Activated CD4-positive, alpha-beta T cell treated with anti-CD3 and anti-CD28 coated beads, Interleukin-2, amount 10 ng/mL, durations not matched to agents 7 days and 5 days (primary cell): ENCODE measurements around the gene RPL22. TPM values are rescaled to one million over a fixed set of nuclear protein-coding genes. Genes with fewer than 3 reads are reported as not detected.

Experiments used
- CTCF ChIA-PET: fragments of 350-600 bp; sonication (Branson Sonifier 250); formaldehyde crosslinking; loops from one replicate; lab custom pipeline; 2021; ENCODE audit warnings: antibody characterized with exemption; lab: Charles Lee
- POLR2A ChIA-PET: fragments of 350-600 bp; sonication (Branson Sonifier 250); formaldehyde crosslinking; loops from one replicate; lab custom pipeline; 2021; ENCODE audit warnings: antibody characterized with exemption; lab: Charles Lee
- DNase-seq: peaks from one replicate; pipeline ENCODE4 v3.0.0-alpha.2; 2020
- H3K27ac Mint-ChIP-seq: one replicate; pipeline ENCODE4 v1.8.0; 2021; ENCODE audit warnings: mild to moderate bottlenecking, moderate library complexity, mixed read lengths
- H3K27me3 Mint-ChIP-seq: one replicate; pipeline ENCODE4 v1.8.0; 2021; ENCODE audit warnings: mixed read lengths
- H3K36me3 Mint-ChIP-seq: one replicate; pipeline ENCODE4 v1.8.0; 2021; ENCODE audit warnings: low read depth, mixed read lengths
- H3K4me1 Mint-ChIP-seq: one replicate; pipeline ENCODE4 v1.8.0; 2021; ENCODE audit warnings: mixed read lengths
- H3K4me3 Mint-ChIP-seq: one replicate; pipeline ENCODE4 v1.8.0; 2021; ENCODE audit warnings: mild to moderate bottlenecking, moderate library complexity, mixed read lengths
- H3K9me3 Mint-ChIP-seq: one replicate; pipeline ENCODE4 v1.8.0; 2021; ENCODE audit warnings: mixed read lengths
- total RNA-seq, 2 experiments: library from RNA; stranded (reverse); gene quantifications; one replicate each; pipeline ENCODE4 v1.2.3, GENCODE V29; 2021

Gene RPL22
- total RNA-seq, 2 experiments from 2014 or later: 328 to 370 TPM

- Mint-ChIP-seq H3K4me1 (peaks cover 17% of the 10 kb centered on the region), H3K36me3 (no peaks in the 10 kb centered on the region), H3K27me3 (peaks cover 18% of the 10 kb centered on the region), H3K9me3 (no peaks in the 10 kb centered on the region), H3K4me3 (no peak overlapping the region), H3K27ac (no peak overlapping the region)
- DNase-seq: no peak
- CTCF ChIA-PET: interaction anchor here (1.1 to 4.6 kb wide), 2 partner anchors 34 to 38 kb away, joined by 3 to 19 read pairs; no protein-coding TSS in a partner anchor
- POLR2A ChIA-PET: interaction anchor here (0.6 kb wide), 1 partner anchor 25 kb away, joined by 5 read pairs; no protein-coding TSS in a partner anchor
These were observed 8.5 kb upstream of the RPL22 start for GRCh38 chr1:6207921-6208320.

GRCh38 chr1:6207075-6207885, 7.9 kb upstream of the RPL22 start:
- Mint-ChIP-seq H3K36me3 (no peaks in the 10 kb centered on the region), H3K27ac (no peak overlapping the region), H3K4me3 (no peak overlapping the region), H3K9me3 (no peaks in the 10 kb centered on the region), H3K27me3 (peaks cover 18% of the 10 kb centered on the region), H3K4me1 (peaks cover 17% of the 10 kb centered on the region)
- ChIA-PET POLR2A (interaction anchor here (0.6 kb wide), 2 partner anchors 22 to 25 kb away, joined by 3 to 5 read pairs; no protein-coding TSS in a partner anchor), CTCF (interaction anchor here (0.6 to 4.6 kb wide), 5 partner anchors 11 to 242 kb away, joined by 3 to 19 read pairs (median 3); no protein-coding TSS in a partner anchor)
- DNase-seq: no peak

- H3K4me3 Mint-ChIP-seq: peak overlapping the region; percentile 22
- POLR2A ChIA-PET: no interaction called here
- H3K27me3 Mint-ChIP-seq: peaks cover 18% of the 10 kb centered on the region
- no peak overlapping the region for H3K27ac Mint-ChIP-seq
- no peaks in the 10 kb centered on the region for H3K36me3 Mint-ChIP-seq
- DNase-seq: no peak
- no peaks in the 10 kb centered on the region for H3K9me3 Mint-ChIP-seq
- H3K4me1 Mint-ChIP-seq: peaks cover 17% of the 10 kb centered on the region
- CTCF ChIA-PET: interaction anchor here (0.6 to 4.6 kb wide), 5 partner anchors 10 to 243 kb away, joined by 3 to 19 read pairs (median 3); no protein-coding TSS in a partner anchor
These were observed 7.1 kb upstream of the RPL22 start for GRCh38 chr1:6206520-6206855.

- POLR2A ChIA-PET: no interaction called here
- peaks cover 17% of the 10 kb centered on the region for H3K4me1 Mint-ChIP-seq
- CTCF ChIA-PET: interaction anchor here (0.7 to 4.6 kb wide), 5 partner anchors 11 to 97 kb away, joined by 3 to 19 read pairs (median 4); no protein-coding TSS in a partner anchor
- H3K27ac Mint-ChIP-seq: peak within 1 kb of the TSS; percentile 36
- no peaks in the 10 kb centered on the region for H3K36me3 Mint-ChIP-seq
- peaks cover 18% of the 10 kb centered on the region for H3K27me3 Mint-ChIP-seq
- DNase-seq: peak; percentile 49
- H3K9me3 Mint-ChIP-seq: no peaks in the 10 kb centered on the region
- peak within 1 kb of the TSS; percentile 61 for H3K4me3 Mint-ChIP-seq
These were observed 6.6 kb upstream of the RPL22 start, which contains the start of gene RNF207 for GRCh38 chr1:6205849-6206519. TSS of gene RNF207 (plus strand) at chr1:6206119. CDS start at chr1:6206536, 417 bp downstream.

- Mint-ChIP-seq H3K9me3 (no peaks in the 10 kb centered on the region), H3K4me1 (peaks cover 42% of the 10 kb centered on the region), H3K4me3 (no peak overlapping the region), H3K27me3 (peaks cover 7% of the 10 kb centered on the region), H3K36me3 (peaks cover 12% of the 10 kb centered on the region), H3K27ac (no peak overlapping the region)
- CTCF ChIA-PET: interaction anchor here (0.8 to 1.2 kb wide), 2 partner anchors 36 to 42 kb away, joined by 3 read pairs; no protein-coding TSS in a partner anchor
- DNase-seq: no peak
- POLR2A ChIA-PET: no interaction called here
These were observed 2.9 kb upstream of the RPL22 start for GRCh38 chr1:6202256-6202655.

- H3K9me3 Mint-ChIP-seq: no peaks in the 10 kb centered on the region
- H3K27me3 Mint-ChIP-seq: no peaks in the 10 kb centered on the region
- DNase-seq: no peak
- peaks cover 24% of the 10 kb centered on the region for H3K36me3 Mint-ChIP-seq
- H3K27ac Mint-ChIP-seq: peak overlapping the region; percentile 83
- POLR2A ChIA-PET: no interaction called here
- H3K4me1 Mint-ChIP-seq: peaks cover 47% of the 10 kb centered on the region
- CTCF ChIA-PET: interaction anchor here (1.6 kb wide), 1 partner anchor 10 kb away, joined by 4 read pairs; no protein-coding TSS in a partner anchor
- peak overlapping the region; percentile 84 for H3K4me3 Mint-ChIP-seq
These were observed 904 bp upstream of the RPL22 start for GRCh38 chr1:6200188-6200809.

- H3K36me3 Mint-ChIP-seq: peaks cover 30% of the 10 kb centered on the region
- peak overlapping the region; percentile 84 for H3K4me3 Mint-ChIP-seq
- no peaks in the 10 kb centered on the region for H3K9me3 Mint-ChIP-seq
- peaks cover 39% of the 10 kb centered on the region for H3K4me1 Mint-ChIP-seq
- peak; percentile 47 for DNase-seq
- peak overlapping the region; percentile 83 for H3K27ac Mint-ChIP-seq
- ChIA-PET CTCF (interaction anchor here (1.0 to 1.6 kb wide), 6 partner anchors 9 to 402 kb away, joined by 3 to 4 read pairs (median 4); no protein-coding TSS in a partner anchor), POLR2A (no interaction called here)
- H3K27me3 Mint-ChIP-seq: no peaks in the 10 kb centered on the region
These were observed 623 bp downstream of the RPL22 start for GRCh38 chr1:6198646-6199297.

GRCh38 chr1:6197746-6198427, 1.5 kb downstream of the RPL22 start:
- Mint-ChIP-seq H3K4me3 (peak overlapping the region; percentile 84), H3K9me3 (no peaks in the 10 kb centered on the region), H3K4me1 (peaks cover 41% of the 10 kb centered on the region), H3K36me3 (peaks cover 37% of the 10 kb centered on the region), H3K27ac (peak overlapping the region; percentile 83), H3K27me3 (no peaks in the 10 kb centered on the region)
- no peak for DNase-seq
- ChIA-PET POLR2A (no interaction called here), CTCF (interaction anchor here (1.2 to 1.6 kb wide), 2 partner anchors 14 to 41 kb away, joined by 3 to 4 read pairs; no protein-coding TSS in a partner anchor)

GRCh38 chr1:6191968-6192367, 7.4 kb downstream of the RPL22 start:
- no peak overlapping the region for H3K4me3 Mint-ChIP-seq
- H3K27me3 Mint-ChIP-seq: no peaks in the 10 kb centered on the region
- ChIA-PET CTCF (interaction anchor here (0.6 to 0.8 kb wide), 2 partner anchors 63 to 175 kb away, joined by 3 to 4 read pairs; no protein-coding TSS in a partner anchor), POLR2A (interaction anchor here (0.6 kb wide), 1 partner anchor 118 kb away, joined by 4 read pairs; no protein-coding TSS in a partner anchor)
- H3K27ac Mint-ChIP-seq: no peak overlapping the region
- H3K9me3 Mint-ChIP-seq: no peaks in the 10 kb centered on the region
- DNase-seq: no peak
- peaks cover 45% of the 10 kb centered on the region for H3K36me3 Mint-ChIP-seq
- peaks cover 22% of the 10 kb centered on the region for H3K4me1 Mint-ChIP-seq

GRCh38 chr1:6188466-6188865, 10.9 kb downstream of the RPL22 start:
- no peaks in the 10 kb centered on the region for H3K27me3 Mint-ChIP-seq
- CTCF ChIA-PET: interaction anchor here (0.8 kb wide), 1 partner anchor 58 kb away, joined by 3 read pairs; no protein-coding TSS in a partner anchor
- H3K4me1 Mint-ChIP-seq: peaks cover 23% of the 10 kb centered on the region
- H3K27ac Mint-ChIP-seq: no peak overlapping the region
- POLR2A ChIA-PET: no interaction called here
- DNase-seq: no peak
- no peak overlapping the region for H3K4me3 Mint-ChIP-seq
- H3K36me3 Mint-ChIP-seq: peaks cover 48% of the 10 kb centered on the region
- no peaks in the 10 kb centered on the region for H3K9me3 Mint-ChIP-seq

GRCh38 chr1:6185635-6186382, 13.6 kb downstream of the RPL22 start:
- H3K4me1 Mint-ChIP-seq: peaks cover 23% of the 10 kb centered on the region
- H3K36me3 Mint-ChIP-seq: peaks cover 40% of the 10 kb centered on the region
- H3K27ac Mint-ChIP-seq: no peak overlapping the region
- peaks cover 13% of the 10 kb centered on the region for H3K27me3 Mint-ChIP-seq
- H3K9me3 Mint-ChIP-seq: no peaks in the 10 kb centered on the region
- no peak overlapping the region for H3K4me3 Mint-ChIP-seq
- DNase-seq: peak; percentile 51
- CTCF ChIA-PET: interaction anchor here (1.5 kb wide), 1 partner anchor 9 kb away, joined by 3 read pairs; no protein-coding TSS in a partner anchor
- POLR2A ChIA-PET: no interaction called here
